Activated CD4-positive, alpha-beta memory T cell treated with anti-CD3 and anti-CD28 coated beads for 36 hours (primary cell): ENCODE results near the gene XRN1. TPM values are rescaled to one million over a fixed set of nuclear protein-coding genes. Genes with fewer than 3 reads are reported as not detected.
"Not testable (repeated sequence)": the region's sequence is repeated elsewhere in the genome, so short reads cannot be mapped to it uniquely, and the experiment has no call there.

ENCODE experiments used
- CTCF ChIA-PET: fragments of 350-600 bp; sonication (Branson Sonifier 250); formaldehyde crosslinking; loops from one replicate; lab custom pipeline; 2021; ENCODE audit warnings: antibody characterized with exemption, inconsistent platforms; lab: Charles Lee
- POLR2A ChIA-PET: fragments of 350-600 bp; sonication (Branson Sonifier 250); formaldehyde crosslinking; loops from one replicate; lab custom pipeline; 2021; ENCODE audit warnings: antibody characterized with exemption; lab: Charles Lee
- DNase-seq: peaks from one replicate; pipeline ENCODE4 v3.0.0-alpha.2; 2020
- H3K27ac Mint-ChIP-seq: one replicate; pipeline ENCODE4 v1.8.0; 2021; ENCODE audit warnings: mixed read lengths
- H3K27me3 Mint-ChIP-seq: one replicate; pipeline ENCODE4 v1.8.0; 2021; ENCODE audit warnings: mixed read lengths
- H3K36me3 Mint-ChIP-seq: one replicate; pipeline ENCODE4 v1.8.0; 2021; ENCODE audit warnings: mixed read lengths
- H3K4me1 Mint-ChIP-seq: one replicate; pipeline ENCODE4 v1.8.0; 2021; ENCODE audit warnings: low read depth, mixed read lengths
- H3K4me3 Mint-ChIP-seq: one replicate; pipeline ENCODE4 v1.8.0; 2021; ENCODE audit warnings: mild to moderate bottlenecking, mixed read lengths
- H3K9me3 Mint-ChIP-seq: one replicate; pipeline ENCODE4 v1.8.0; 2021; ENCODE audit warnings: mixed read lengths
- intact Hi-C: fragments of 100-400 bp; cut with micrococcal nuclease; formaldehyde crosslinking; loops from one replicate; pipeline ENCODE4 v1.15.1; 2023
- total RNA-seq, 2 experiments: library from RNA; stranded (reverse); gene quantifications; one replicate each; pipeline ENCODE4 v1.2.3, GENCODE V29; 2021

The XRN1 gene
- total RNA-seq, 2 experiments from 2014 or later: 58.4 to 67.8 TPM

GRCh38 chr3:142424754-142425153 lies 23.1 kb downstream of the XRN1 start:
- H3K27me3 Mint-ChIP-seq: no peaks in the 10 kb centered on the region
- no peak overlapping the region for H3K4me3 Mint-ChIP-seq
- H3K4me1 Mint-ChIP-seq: peaks cover 14% of the 10 kb centered on the region
- H3K27ac Mint-ChIP-seq: no peak overlapping the region
- no peak for DNase-seq
- POLR2A ChIA-PET: no interaction called here
- CTCF ChIA-PET: no interaction called here
- H3K9me3 Mint-ChIP-seq: no peaks in the 10 kb centered on the region
- H3K36me3 Mint-ChIP-seq: peaks cover 34% of the 10 kb centered on the region
- intact Hi-C loops: no loop called here

GRCh38 chr3:142418926-142419592 lies 28.8 kb downstream of the XRN1 start:
- Mint-ChIP-seq H3K27me3 (no peaks in the 10 kb centered on the region), H3K27ac (no peak overlapping the region), H3K4me3 (no peak overlapping the region), H3K4me1 (no peaks in the 10 kb centered on the region), H3K36me3 (peaks cover 34% of the 10 kb centered on the region), H3K9me3 (no peaks in the 10 kb centered on the region)
- no peak for DNase-seq
- CTCF ChIA-PET: no interaction called here
- POLR2A ChIA-PET: interaction anchor here (0.7 kb wide), 1 partner anchor 34 kb away, joined by 4 read pairs; no protein-coding TSS in a partner anchor
- intact Hi-C loops: no loop called here

GRCh38 chr3:142417302-142417701 lies 30.5 kb downstream of the XRN1 start:
- POLR2A ChIA-PET: no interaction called here

GRCh38 chr3:142400537-142400936 lies 47.3 kb downstream of the XRN1 start:
- DNase-seq, POLR2A ChIA-PET: not testable (repeated sequence)

More at GRCh38 chr3:142417302-142417701, 30.5 kb downstream of the XRN1 start:
- Mint-ChIP-seq H3K27ac (no peak overlapping the region), H3K4me1 (no peaks in the 10 kb centered on the region), H3K27me3 (no peaks in the 10 kb centered on the region), H3K4me3 (no peak overlapping the region), H3K9me3 (no peaks in the 10 kb centered on the region), H3K36me3 (peaks cover 28% of the 10 kb centered on the region)
- intact Hi-C loops: no loop called here
- CTCF ChIA-PET: interaction anchor here (0.8 kb wide), 1 partner anchor 772 kb away, joined by 3 read pairs; no protein-coding TSS in a partner anchor
- no peak for DNase-seq

GRCh38 chr3:142394921-142395622 lies 52.8 kb downstream of the XRN1 start:
- Mint-ChIP-seq H3K9me3 (no peaks in the 10 kb centered on the region), H3K36me3 (peaks cover 34% of the 10 kb centered on the region), H3K27me3 (no peaks in the 10 kb centered on the region), H3K4me3 (no peak overlapping the region), H3K27ac (no peak overlapping the region), H3K4me1 (no peaks in the 10 kb centered on the region)
- ChIA-PET POLR2A (interaction anchor here (0.5 kb wide), 1 partner anchor 308 kb away, joined by 4 read pairs; no protein-coding TSS in a partner anchor), CTCF (no interaction called here)
- intact Hi-C loops: no loop called here
- DNase-seq: no peak

More at GRCh38 chr3:142400537-142400936, 47.3 kb downstream of the XRN1 start:
- intact Hi-C loops, H3K4me3 Mint-ChIP-seq, H3K27ac Mint-ChIP-seq, H3K4me1 Mint-ChIP-seq, H3K9me3 Mint-ChIP-seq, H3K27me3 Mint-ChIP-seq, CTCF ChIA-PET: not testable (repeated sequence)
- peaks cover 44% of the 10 kb centered on the region for H3K36me3 Mint-ChIP-seq

- intact Hi-C loops: no loop called here
- ChIA-PET POLR2A (no interaction called here), CTCF (no interaction called here)
- DNase-seq: no peak
- peaks cover 44% of the 10 kb centered on the region for H3K36me3 Mint-ChIP-seq
- H3K4me1 Mint-ChIP-seq: no peaks in the 10 kb centered on the region
- H3K9me3 Mint-ChIP-seq: peaks cover 6% of the 10 kb centered on the region
- H3K27me3 Mint-ChIP-seq: no peaks in the 10 kb centered on the region
- H3K27ac Mint-ChIP-seq: no peak overlapping the region
- no peak overlapping the region for H3K4me3 Mint-ChIP-seq
Measured at GRCh38 chr3:142385078-142385477, 62.8 kb downstream of the XRN1 start.

GRCh38 chr3:142374687-142375086 lies 73.2 kb downstream of the XRN1 start:
- H3K36me3 Mint-ChIP-seq: peaks cover 22% of the 10 kb centered on the region
- no peak overlapping the region for H3K4me3 Mint-ChIP-seq
- H3K9me3 Mint-ChIP-seq: no peaks in the 10 kb centered on the region
- POLR2A ChIA-PET: no interaction called here
- CTCF ChIA-PET: no interaction called here
- DNase-seq: no peak
- no peaks in the 10 kb centered on the region for H3K4me1 Mint-ChIP-seq
- intact Hi-C loops: no loop called here
- no peaks in the 10 kb centered on the region for H3K27me3 Mint-ChIP-seq
- no peak overlapping the region for H3K27ac Mint-ChIP-seq

- intact Hi-C loops, H3K27me3 Mint-ChIP-seq, H3K4me3 Mint-ChIP-seq, CTCF ChIA-PET, H3K9me3 Mint-ChIP-seq, DNase-seq, H3K4me1 Mint-ChIP-seq, H3K27ac Mint-ChIP-seq, POLR2A ChIA-PET: not testable (repeated sequence)
- peaks cover 17% of the 10 kb centered on the region for H3K36me3 Mint-ChIP-seq
Measured at GRCh38 chr3:142369576-142369975, 78.3 kb downstream of the XRN1 start.

- DNase-seq: no peak
- Mint-ChIP-seq H3K36me3 (peaks cover 25% of the 10 kb centered on the region), H3K9me3 (no peaks in the 10 kb centered on the region), H3K27me3 (no peaks in the 10 kb centered on the region), H3K27ac (no peak overlapping the region), H3K4me1 (no peaks in the 10 kb centered on the region), H3K4me3 (no peak overlapping the region)
- POLR2A ChIA-PET: no interaction called here
- CTCF ChIA-PET: no interaction called here
- intact Hi-C loops: no loop called here
Measured at GRCh38 chr3:142366434-142366833, 81.4 kb downstream of the XRN1 start.

GRCh38 chr3:142363936-142364467 lies 83.8 kb downstream of the XRN1 start:
- POLR2A ChIA-PET: no interaction called here
- peaks cover 33% of the 10 kb centered on the region for H3K36me3 Mint-ChIP-seq
- H3K4me1 Mint-ChIP-seq: no peaks in the 10 kb centered on the region

GRCh38 chr3:142363433-142363832 lies 84.4 kb downstream of the XRN1 start:
- H3K9me3 Mint-ChIP-seq, POLR2A ChIA-PET, H3K4me3 Mint-ChIP-seq, H3K27me3 Mint-ChIP-seq, DNase-seq, H3K4me1 Mint-ChIP-seq, H3K27ac Mint-ChIP-seq, intact Hi-C loops, CTCF ChIA-PET: not testable (repeated sequence)
- H3K36me3 Mint-ChIP-seq: peaks cover 31% of the 10 kb centered on the region

More at GRCh38 chr3:142363936-142364467, 83.8 kb downstream of the XRN1 start:
- Mint-ChIP-seq H3K4me3 (no peak overlapping the region), H3K27ac (no peak overlapping the region), H3K9me3 (no peaks in the 10 kb centered on the region), H3K27me3 (no peaks in the 10 kb centered on the region)
- intact Hi-C loops: no loop called here
- CTCF ChIA-PET: interaction anchor here (0.6 kb wide), 1 partner anchor 238 kb away, joined by 3 read pairs; no protein-coding TSS in a partner anchor
- DNase-seq: no peak

- ChIA-PET POLR2A (no interaction called here), CTCF (no interaction called here)
- Mint-ChIP-seq H3K27me3 (no peaks in the 10 kb centered on the region), H3K4me3 (no peak overlapping the region), H3K9me3 (no peaks in the 10 kb centered on the region), H3K36me3 (peaks cover 49% of the 10 kb centered on the region), H3K4me1 (no peaks in the 10 kb centered on the region), H3K27ac (no peak overlapping the region)
- intact Hi-C loops: no loop called here
- DNase-seq: no peak
Measured at GRCh38 chr3:142359367-142359766, 88.5 kb downstream of the XRN1 start.
